Memory B cell (primary cell): Measurements from ENCODE around the gene CXCL12.

ENCODE experiments used
- ATAC-seq: fragments of 150-1000 bp; cut with Tn5 transposase; 2 replicates; pipeline ENCODE4 v1.10.0; 2021; ENCODE audit warnings: low read depth, mild to moderate bottlenecking, moderate library complexity
- DNase-seq, 2 donors: peaks; one replicate each; pipeline ENCODE4 v3.0.0; 2022; ENCODE audit warnings: low spot score in 2 of 2
- H3K27ac Mint-ChIP-seq: one replicate; pipeline ENCODE4 v1.8.0; 2022; ENCODE audit warnings: mild to moderate bottlenecking, moderate library complexity, mixed read lengths
- H3K27me3 Mint-ChIP-seq: one replicate; pipeline ENCODE4 v1.8.0; 2022; ENCODE audit warnings: mixed read lengths
- H3K36me3 Mint-ChIP-seq: one replicate; pipeline ENCODE4 v1.8.0; 2022; ENCODE audit warnings: mild to moderate bottlenecking, mixed read lengths
- H3K4me1 Mint-ChIP-seq: one replicate; pipeline ENCODE4 v1.8.0; 2022; ENCODE audit warnings: mixed read lengths
- H3K4me3 Mint-ChIP-seq: one replicate; pipeline ENCODE4 v1.8.0; 2022; ENCODE audit warnings: mild to moderate bottlenecking, moderate library complexity, mixed read lengths
- H3K9me3 Mint-ChIP-seq: one replicate; pipeline ENCODE4 v1.8.0; 2022; ENCODE audit warnings: mixed read lengths

Gene CXCL12

DNA sequence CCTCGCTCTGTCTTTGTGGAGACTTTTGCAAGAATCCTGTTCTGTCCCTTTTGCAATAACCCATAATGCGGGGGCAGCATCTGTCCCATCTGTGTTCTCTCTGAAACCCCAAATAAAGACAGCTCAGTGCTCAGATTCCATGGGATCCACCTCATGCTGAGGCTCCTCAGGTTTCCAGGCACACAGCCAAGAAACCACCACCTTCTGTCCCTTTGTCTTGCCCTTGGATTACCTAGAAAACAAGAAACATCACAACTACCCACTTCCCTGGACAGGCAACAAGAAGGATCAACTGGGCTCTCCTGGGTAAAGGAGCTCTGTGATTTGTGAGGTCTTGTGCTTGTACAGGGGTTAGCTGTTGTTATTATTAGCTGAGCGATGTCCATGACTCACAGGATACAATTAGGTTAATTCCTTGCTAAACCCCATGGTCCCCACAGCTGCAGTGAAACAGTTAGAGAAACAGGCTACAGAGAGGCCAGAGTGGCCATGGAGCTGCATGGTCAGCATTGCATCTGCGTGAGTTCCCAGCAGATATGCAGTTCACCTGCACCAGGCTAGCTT lies 50.2 kb downstream of the CXCL12 start:
- Mint-ChIP-seq H3K4me3 (no peak overlapping the region), H3K9me3 (peaks cover 2% of the 10 kb centered on the region), H3K36me3 (no peaks in the 10 kb centered on the region), H3K4me1 (no peaks in the 10 kb centered on the region), H3K27ac (no peak overlapping the region), H3K27me3 (no peaks in the 10 kb centered on the region)
- ATAC-seq, result no peak
- DNase-seq, result no peak

DNA sequence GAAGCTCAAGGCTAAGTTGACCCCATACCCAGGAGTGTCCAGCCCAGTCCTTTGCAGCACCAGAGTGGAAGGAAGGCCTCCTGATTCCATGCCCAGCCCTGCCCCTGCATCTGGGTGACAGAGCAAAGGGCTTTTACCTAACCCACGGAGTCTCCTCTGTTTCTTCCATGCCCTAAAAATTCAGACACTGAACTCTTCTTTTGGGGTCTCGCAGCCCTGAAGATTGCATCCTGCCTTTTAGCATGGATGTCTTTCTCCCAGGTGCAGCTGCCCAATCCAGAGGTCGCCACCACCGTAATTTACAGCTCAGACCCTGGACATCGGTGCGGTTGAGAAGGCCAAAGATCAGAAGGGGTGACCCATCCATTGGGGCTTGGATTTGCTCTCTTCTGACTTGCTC lies 50.8 kb downstream of the CXCL12 start:
- no peak for DNase-seq
- H3K4me3 Mint-ChIP-seq, result no peak overlapping the region
- no peak for ATAC-seq
- no peak overlapping the region for H3K27ac Mint-ChIP-seq
- no peaks in the 10 kb centered on the region for H3K4me1 Mint-ChIP-seq
- no peaks in the 10 kb centered on the region for H3K9me3 Mint-ChIP-seq
- no peaks in the 10 kb centered on the region for H3K27me3 Mint-ChIP-seq
- no peaks in the 10 kb centered on the region for H3K36me3 Mint-ChIP-seq

DNA sequence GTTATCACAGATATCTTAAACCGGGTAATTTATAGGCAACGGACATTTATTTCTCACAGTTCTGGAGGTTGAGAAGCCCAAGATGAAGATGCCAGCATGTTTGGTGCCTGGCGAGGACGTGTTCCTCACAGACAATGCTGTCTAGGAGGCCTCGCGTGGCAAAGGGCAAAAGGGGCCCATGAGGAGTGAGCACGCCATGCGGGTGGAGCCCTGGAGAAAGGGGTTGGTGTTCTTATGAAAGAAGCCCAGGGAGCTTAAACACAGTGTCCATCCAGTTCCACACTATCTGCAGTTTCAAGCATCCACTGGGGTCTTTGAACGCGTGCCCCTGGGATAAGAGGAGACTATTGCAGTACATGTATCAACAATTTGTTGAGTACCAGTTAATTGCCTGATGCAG lies 51.4 kb downstream of the CXCL12 start:
- H3K27me3 Mint-ChIP-seq, result no peaks in the 10 kb centered on the region
- DNase-seq (no peak), ATAC-seq (no peak)
- no peak overlapping the region for H3K27ac Mint-ChIP-seq
- no peaks in the 10 kb centered on the region for H3K9me3 Mint-ChIP-seq
- no peaks in the 10 kb centered on the region for H3K36me3 Mint-ChIP-seq
- H3K4me1 Mint-ChIP-seq, result no peaks in the 10 kb centered on the region
- no peak overlapping the region for H3K4me3 Mint-ChIP-seq

DNA sequence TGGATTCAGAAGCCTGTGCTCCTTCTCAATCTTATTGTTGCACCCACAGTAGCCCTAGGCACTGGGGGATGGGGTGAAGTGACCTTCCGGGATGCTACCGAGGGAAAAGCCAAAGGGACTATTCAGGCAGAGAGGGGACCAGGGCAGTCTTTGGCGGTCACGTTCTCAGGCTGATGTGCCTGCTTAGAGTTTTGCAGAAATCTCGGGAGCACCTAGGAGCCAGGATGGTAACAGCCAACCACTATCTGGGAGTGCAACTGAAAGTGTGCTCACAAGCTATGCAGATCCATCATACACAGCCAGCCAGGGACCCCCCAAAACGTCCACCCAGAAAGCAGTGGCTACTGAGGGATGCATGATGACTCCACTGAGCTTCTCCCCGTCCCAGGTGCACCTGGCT lies 52.4 kb downstream of the CXCL12 start:
- H3K9me3 Mint-ChIP-seq, result no peaks in the 10 kb centered on the region
- no peaks in the 10 kb centered on the region for H3K36me3 Mint-ChIP-seq
- no peak overlapping the region for H3K4me3 Mint-ChIP-seq
- no peaks in the 10 kb centered on the region for H3K4me1 Mint-ChIP-seq
- H3K27ac Mint-ChIP-seq, result no peak overlapping the region
- no peaks in the 10 kb centered on the region for H3K27me3 Mint-ChIP-seq
- no peak for DNase-seq
- no peak for ATAC-seq

DNA sequence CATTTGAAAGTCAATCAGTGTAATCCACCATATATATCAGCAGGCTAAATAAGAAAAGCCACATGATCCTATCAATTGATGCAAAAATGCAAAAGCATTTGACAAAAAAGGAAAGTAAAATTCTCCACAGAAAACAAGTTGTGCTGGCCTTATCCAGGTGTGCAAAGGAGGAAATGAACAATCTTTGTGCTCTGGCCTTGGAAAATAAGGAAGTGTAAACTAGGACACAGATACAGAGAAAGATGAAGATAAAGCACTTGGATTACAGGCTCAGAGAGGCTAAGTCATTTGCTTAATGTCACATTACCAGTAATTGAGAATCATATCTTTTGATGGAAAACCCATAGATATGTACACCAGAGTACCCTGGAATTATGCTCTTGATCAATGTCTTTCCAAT lies 54.5 kb downstream of the CXCL12 start:
- Mint-ChIP-seq H3K27ac (no peak overlapping the region), H3K4me3 (no peak overlapping the region), H3K27me3 (no peaks in the 10 kb centered on the region), H3K36me3 (no peaks in the 10 kb centered on the region), H3K9me3 (no peaks in the 10 kb centered on the region), H3K4me1 (no peaks in the 10 kb centered on the region)
- ATAC-seq, result no peak
- DNase-seq, result no peak

DNA sequence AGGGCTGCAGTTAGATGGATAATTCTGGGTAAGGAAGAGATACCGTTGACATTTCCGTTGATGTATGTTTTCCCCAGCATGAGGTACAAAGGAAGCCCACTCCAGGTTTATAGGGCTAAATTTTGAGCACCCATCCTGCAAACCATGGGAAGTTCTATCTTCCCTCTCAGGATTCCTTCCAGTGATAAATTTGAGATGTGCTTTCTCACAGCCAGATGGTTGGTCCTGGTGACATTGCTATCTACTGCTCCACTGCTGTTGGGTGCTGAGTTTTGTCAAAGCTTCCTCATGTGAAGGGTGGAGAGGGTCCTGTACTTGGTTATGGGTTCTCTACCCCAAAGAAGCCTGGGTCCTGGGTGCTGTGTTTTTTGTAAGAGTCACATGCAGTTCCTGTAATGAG lies 57.4 kb downstream of the CXCL12 start:
- H3K36me3 Mint-ChIP-seq, result no peaks in the 10 kb centered on the region
- peaks cover 3% of the 10 kb centered on the region for H3K9me3 Mint-ChIP-seq
- DNase-seq (no peak), ATAC-seq (no peak)
- no peaks in the 10 kb centered on the region for H3K27me3 Mint-ChIP-seq
- H3K4me1 Mint-ChIP-seq, result no peaks in the 10 kb centered on the region
- H3K27ac Mint-ChIP-seq, result no peak overlapping the region
- H3K4me3 Mint-ChIP-seq, result no peak overlapping the region
